Lower lobe of right lung (tissue), 2 donors: ENCODE measurements around the gene ANKRD50. TPM values are rescaled to one million over a fixed set of nuclear protein-coding genes. Genes with fewer than 3 reads are reported as not detected.

Source experiments
- ATAC-seq, 2 donors: fragments of 200-7000 bp; cut with Tn5 transposase; one replicate each; pipeline ENCODE4 v1.9.1; 2020 to 2022; ENCODE audit warnings: mild to moderate bottlenecking in 2 of 2, moderate library complexity in 2 of 2
- DNase-seq: peaks from one replicate; pipeline ENCODE4 v3.0.0-alpha.2; 2020
- H3K27ac ChIP-seq: fragments of 200-600 bp; one replicate; pipeline ENCODE4 v1.8.0; 2022
- H3K27me3 ChIP-seq: fragments of 200-600 bp; one replicate; pipeline ENCODE4 v1.8.0; 2022; ENCODE audit warnings: low read depth
- H3K36me3 ChIP-seq: fragments of 200-600 bp; one replicate; pipeline ENCODE4 v1.8.0; 2022; ENCODE audit warnings: mild to moderate bottlenecking
- H3K4me1 ChIP-seq: fragments of 200-600 bp; one replicate; pipeline ENCODE4 v1.8.0; 2022
- H3K4me3 ChIP-seq: fragments of 200-600 bp; one replicate; pipeline ENCODE4 v1.8.0; 2022; ENCODE audit warnings: mild to moderate bottlenecking
- H3K9me3 ChIP-seq: fragments of 200-600 bp; one replicate; pipeline ENCODE4 v1.8.0; 2022
- intact Hi-C: fragments of 100-400 bp; cut with DNase I; formaldehyde crosslinking; loops from one replicate; pipeline ENCODE4 v1.11.0; 2022
- total RNA-seq: library from RNA; stranded (reverse); fragmentation: NEBNext Ultra II Directional; extraction: Animal tissue kit (Norgen Biotek cat#: 25700); gene quantifications from one replicate; pipeline ENCODE4 v1.2.1, GENCODE V29; 2021
- TF ChIP-seq, protein P1 (sequence below): fragments of 200-600 bp; IDR thresholded peaks from one replicate; pipeline ENCODE4 v1.8.0; 2022; ENCODE audit warnings: antibody characterized with exemption, mild to moderate bottlenecking
- donor health status: DM: no; HTN: yes; CAD: no; lungs with severe emphysema.

The ANKRD50 gene
- total RNA-seq, 1 donor from 2014 or later = 22.5 TPM

GRCh38 chr4:124631760-124632159, 80.8 kb downstream of the ANKRD50 start:
- Histone ChIP-seq H3K27ac (no peak overlapping the region), H3K4me3 (no peak overlapping the region), H3K9me3 (no peaks in the 10 kb centered on the region), H3K27me3 (no peaks in the 10 kb centered on the region), H3K4me1 (no peaks in the 10 kb centered on the region), H3K36me3 (no peaks in the 10 kb centered on the region)
- DNase-seq (no peak), ATAC-seq (peak; percentile 29 to 62)
- TF ChIP-seq, protein P1, sequence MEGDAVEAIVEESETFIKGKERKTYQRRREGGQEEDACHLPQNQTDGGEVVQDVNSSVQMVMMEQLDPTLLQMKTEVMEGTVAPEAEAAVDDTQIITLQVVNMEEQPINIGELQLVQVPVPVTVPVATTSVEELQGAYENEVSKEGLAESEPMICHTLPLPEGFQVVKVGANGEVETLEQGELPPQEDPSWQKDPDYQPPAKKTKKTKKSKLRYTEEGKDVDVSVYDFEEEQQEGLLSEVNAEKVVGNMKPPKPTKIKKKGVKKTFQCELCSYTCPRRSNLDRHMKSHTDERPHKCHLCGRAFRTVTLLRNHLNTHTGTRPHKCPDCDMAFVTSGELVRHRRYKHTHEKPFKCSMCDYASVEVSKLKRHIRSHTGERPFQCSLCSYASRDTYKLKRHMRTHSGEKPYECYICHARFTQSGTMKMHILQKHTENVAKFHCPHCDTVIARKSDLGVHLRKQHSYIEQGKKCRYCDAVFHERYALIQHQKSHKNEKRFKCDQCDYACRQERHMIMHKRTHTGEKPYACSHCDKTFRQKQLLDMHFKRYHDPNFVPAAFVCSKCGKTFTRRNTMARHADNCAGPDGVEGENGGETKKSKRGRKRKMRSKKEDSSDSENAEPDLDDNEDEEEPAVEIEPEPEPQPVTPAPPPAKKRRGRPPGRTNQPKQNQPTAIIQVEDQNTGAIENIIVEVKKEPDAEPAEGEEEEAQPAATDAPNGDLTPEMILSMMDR = no peak
- intact Hi-C loops = no loop called here

- Histone ChIP-seq H3K27ac (no peak overlapping the region), H3K9me3 (no peaks in the 10 kb centered on the region), H3K36me3 (no peaks in the 10 kb centered on the region), H3K4me3 (no peak overlapping the region), H3K4me1 (no peaks in the 10 kb centered on the region), H3K27me3 (no peaks in the 10 kb centered on the region)
- DNase-seq (no peak), ATAC-seq (no peak)
- intact Hi-C loops = no loop called here
- TF ChIP-seq, protein P1 = no peak
Measured at GRCh38 chr4:124629681-124630080, 82.9 kb downstream of the ANKRD50 start.
